GOT3 (cell line): Measurements from ENCODE around the gene TAF4.

Experiments
- DNase-seq: peaks from one replicate; lab custom pipeline; 2025; ENCODE audit warnings: mixed read lengths; lab: John Stamatoyannopoulos, UW

Gene TAF4

DNA sequence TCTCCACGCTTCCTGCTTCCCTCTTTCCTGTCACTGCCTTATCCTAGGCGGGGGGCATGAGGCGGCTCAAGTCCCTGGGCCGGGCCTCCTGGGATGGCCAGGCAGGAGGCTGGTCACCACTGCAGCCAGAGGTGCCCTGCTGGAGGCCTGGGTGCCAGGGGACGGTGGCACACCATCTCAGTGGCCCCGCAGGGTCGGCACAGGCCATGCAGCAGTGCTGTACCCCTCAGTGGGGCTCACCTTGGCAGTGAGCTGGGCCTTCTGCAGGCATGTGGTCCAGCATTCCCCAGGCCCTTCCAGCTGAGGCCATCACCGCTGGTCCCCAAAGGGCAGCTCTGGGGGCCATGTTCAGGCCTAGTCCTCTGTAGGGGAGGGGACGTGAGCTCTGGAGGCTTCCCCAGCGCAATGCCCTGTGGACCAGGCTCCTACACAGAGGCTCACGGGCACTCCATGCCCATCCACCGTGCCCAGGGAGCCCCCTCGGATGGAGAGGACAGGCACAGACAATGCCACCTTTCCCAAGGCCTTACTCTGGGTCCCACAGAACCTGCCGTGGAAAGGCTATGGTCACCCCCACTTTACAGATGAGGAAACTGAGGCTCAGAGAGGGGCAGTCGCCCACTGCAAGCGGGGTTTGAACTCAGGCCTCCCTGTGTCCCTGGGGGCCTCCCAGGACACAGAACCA, 123.8 kb downstream of the TAF4 start:
- no peak for DNase-seq

GRCh38 chr20:61940976-61941720, 124.5 kb downstream of the TAF4 start:
- no peak for DNase-seq

DNA sequence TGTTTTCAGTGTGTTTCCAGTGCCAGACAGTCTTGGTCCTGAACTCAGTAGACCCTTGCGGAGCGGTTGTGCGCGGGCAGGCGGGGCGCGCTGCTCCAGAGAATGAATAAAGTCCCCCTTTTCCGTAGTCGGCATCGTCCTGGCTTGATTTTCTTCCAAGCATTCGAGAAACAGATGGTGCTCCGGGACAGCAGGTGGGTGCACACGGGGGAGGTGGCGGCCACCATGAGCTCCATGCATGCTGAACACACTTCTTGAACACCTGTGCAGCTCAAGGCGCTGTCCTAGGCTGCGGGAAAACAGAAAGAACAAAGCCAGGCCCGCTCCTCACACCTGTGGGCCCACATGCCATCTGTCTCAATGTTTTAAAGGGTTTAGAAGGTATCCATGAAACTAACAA, 125.2 kb downstream of the TAF4 start:
- DNase-seq = no peak

GRCh38 chr20:61939691-61940360, 125.9 kb downstream of the TAF4 start:
- no peak for DNase-seq

DNA sequence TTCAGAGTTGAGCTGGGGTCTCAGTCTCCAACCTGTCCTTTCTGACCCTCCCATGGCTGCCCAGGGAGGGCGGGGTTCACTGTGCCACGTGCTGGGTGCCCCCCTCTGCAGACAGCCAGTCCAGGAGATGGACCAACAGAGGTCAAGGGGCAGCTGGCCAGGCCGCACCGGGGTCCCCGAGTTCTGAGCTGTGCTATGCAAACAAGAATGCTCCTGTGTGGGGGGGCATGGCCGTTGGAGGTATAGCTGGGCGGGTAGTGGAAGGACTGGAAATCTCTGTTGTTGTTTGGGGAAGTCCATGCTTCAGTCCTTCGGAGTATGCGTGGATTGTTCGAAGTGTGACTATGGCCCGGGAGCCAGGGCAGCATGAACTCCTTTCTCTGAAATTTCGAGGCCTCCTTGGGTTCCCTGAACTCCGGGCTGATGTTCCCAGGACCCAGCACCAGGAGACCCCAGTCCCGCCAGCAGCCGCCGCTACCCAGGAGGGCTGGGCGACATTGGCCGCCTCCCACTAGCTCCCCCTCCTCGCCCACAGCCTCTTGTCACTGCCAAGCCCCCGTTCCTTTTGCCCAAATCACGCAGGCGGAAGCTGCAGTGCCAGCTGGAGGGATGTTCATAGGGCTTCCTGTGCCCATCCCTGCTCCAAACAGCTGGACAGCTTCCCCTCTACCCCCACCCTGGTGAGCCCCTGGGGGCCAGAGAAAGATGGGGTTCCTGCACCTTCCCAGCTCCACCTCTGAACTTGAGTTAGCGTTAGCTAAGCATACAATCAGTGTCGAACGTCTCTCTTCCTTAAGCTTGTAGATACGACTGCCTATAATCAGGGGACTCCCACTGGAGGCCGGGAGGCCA, 126.6 kb downstream of the TAF4 start:
- DNase-seq = no peak

GRCh38 chr20:61937963-61938838, 127.5 kb downstream of the TAF4 start:
- no peak for DNase-seq

DNA sequence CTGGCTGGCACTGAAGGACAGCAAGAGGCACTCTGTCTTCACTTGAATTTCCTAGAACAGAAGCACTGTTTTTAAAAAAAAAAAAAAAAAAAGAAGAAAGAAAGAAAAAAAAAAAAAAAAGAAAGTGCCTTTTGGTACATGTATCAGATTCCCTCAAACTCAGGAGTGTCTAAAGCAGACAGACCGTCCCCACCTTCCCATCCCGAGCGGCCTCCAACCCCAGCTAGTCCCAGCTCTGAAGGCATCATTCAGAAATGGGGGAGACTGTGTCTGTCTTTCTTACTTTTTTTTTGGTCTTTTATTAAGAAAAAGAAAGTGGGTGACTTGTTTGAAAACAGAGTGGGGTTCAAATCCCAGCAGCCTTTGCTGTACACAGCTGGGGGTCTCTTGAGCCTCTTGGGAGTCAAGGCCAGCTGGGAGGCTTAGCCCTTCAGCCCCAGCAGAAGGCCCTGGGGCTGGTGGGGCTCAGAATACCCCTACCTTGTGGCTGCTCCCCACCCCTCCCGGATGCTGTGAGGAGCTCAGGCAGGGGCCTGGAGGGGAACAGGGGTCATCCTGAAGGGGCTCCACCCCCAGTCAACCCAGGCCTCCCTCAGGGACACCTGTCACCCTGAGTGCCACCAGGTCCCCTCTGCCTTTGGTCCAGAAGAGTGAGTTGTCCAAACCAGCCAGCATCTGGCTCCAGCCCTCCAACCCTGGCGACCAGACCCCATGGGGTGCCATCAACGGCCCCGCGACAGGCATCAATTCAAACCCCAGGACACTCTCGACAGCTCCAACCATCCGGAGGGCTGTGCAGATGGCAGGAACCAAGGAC, 128.3 kb downstream of the TAF4 start:
- no peak for DNase-seq

- DNase-seq = no peak
These were observed 129.0 kb downstream of the TAF4 start for GRCh38 chr20:61936701-61937131.

DNA sequence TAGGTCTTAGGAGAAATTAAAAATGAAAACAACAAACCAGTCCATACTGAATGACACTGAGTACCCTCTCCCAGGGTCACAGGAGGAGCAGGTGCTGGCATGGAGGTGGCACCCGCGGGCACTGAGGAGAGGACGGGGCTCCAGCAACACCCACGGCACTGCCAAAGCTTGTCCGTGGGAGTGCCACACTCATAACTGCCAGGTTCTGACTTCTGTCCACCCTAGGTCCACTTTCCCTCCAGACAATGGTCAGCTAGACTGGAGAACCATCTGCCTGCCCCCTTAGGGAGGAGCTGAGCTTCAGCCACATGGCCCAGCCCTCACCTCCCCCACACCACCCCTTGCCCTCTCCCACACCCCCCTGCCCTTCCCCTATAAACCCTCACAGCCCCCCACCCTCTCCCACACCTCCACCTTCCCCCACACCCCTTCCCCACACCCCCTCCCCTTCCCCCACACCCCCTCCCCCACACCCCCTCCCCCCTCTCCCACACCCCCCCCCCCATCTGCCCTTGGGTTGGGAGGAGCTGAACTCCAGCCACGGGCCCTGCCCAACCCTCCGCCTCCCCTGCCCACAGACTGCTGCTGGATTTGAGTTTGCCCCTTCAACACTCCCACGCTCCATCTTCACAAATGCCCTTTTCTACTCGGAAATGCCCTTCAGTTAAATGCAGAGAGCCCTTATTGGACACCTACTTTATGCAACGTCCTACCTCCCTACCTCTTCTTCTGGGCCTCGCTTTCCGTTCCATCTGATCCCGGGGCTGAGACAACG, 129.6 kb downstream of the TAF4 start:
- DNase-seq = no peak

GRCh38 chr20:61934716-61935530, 130.8 kb downstream of the TAF4 start:
- DNase-seq = no peak

DNA sequence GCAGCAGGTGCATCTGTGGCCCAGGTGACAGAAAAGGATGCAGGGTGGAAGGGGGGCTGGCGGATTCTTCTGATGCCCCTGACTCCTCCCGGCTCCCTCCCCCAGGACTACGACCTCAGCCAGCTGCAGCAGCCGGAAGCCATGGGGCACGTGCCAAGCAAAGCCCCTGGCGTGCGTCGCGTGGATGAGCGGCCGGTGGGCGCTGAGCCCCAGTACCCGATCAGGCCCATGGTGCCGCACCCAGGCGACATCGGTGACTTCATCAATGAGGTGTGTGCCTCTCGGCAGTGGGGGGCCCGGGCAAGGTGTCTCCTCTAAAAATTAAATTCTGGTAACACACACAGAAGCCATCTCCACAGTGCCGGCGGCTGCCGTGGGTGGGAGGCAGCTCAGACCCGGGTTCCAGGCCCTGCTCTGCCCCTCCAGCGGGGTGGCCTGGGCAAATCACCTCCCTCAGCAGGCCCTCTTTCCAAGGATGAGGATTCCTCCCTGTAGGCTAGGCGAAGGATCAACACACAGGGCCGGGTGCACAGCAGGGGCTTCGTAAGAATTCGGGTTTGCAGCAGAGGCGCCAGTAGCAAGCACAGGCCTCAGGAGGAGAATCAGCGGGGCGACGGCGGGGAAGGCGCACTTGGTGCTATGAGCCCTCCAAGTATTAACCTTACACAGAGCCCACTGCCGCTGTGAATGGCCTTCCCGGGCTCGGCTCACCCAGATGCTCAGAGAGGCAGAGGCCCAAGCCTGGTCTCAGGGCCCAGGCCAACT, 131.5 kb downstream of the TAF4 start:
- no peak for DNase-seq

GRCh38 chr20:61933481-61933950, 132.2 kb downstream of the TAF4 start:
- no peak for DNase-seq

GRCh38 chr20:61932711-61933480, 132.8 kb downstream of the TAF4 start:
- no peak for DNase-seq

GRCh38 chr20:61932199-61932592, 133.5 kb downstream of the TAF4 start:
- no peak for DNase-seq

DNA sequence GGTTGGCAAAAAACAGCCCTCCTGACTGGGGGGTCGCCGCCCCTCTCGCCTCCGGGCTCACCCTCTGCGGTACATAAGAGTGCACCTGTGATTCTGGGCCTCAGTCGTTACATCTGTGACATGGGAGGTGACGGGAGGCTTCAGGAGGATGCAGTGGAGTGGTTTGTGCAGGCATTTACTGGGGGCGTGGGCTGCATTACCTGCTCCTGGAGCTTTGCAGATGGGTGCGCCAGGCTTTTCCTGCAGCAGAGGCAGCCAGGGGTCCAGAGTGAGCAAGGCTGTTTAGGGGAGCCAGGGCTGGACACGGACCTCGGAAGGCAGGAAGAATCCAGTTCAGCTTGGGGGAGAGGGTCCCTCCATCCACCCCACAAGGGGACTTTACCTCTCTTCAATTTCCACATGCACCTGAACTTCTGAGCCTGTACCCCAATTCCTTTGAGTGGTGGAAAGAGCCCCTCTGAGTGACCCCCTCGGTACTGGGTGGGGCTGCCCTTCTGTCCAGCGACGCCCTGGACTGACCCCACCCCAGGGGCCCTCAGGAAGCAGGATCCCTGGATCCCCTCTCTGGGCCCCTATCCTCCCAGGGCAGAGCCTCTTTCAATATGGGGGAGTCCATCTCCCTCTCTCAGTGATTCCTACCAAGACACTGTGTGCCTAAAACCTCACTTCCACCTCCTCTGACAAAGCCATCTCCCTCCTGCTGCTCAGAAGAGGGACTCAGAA, 134.0 kb downstream of the TAF4 start:
- DNase-seq = no peak

DNA sequence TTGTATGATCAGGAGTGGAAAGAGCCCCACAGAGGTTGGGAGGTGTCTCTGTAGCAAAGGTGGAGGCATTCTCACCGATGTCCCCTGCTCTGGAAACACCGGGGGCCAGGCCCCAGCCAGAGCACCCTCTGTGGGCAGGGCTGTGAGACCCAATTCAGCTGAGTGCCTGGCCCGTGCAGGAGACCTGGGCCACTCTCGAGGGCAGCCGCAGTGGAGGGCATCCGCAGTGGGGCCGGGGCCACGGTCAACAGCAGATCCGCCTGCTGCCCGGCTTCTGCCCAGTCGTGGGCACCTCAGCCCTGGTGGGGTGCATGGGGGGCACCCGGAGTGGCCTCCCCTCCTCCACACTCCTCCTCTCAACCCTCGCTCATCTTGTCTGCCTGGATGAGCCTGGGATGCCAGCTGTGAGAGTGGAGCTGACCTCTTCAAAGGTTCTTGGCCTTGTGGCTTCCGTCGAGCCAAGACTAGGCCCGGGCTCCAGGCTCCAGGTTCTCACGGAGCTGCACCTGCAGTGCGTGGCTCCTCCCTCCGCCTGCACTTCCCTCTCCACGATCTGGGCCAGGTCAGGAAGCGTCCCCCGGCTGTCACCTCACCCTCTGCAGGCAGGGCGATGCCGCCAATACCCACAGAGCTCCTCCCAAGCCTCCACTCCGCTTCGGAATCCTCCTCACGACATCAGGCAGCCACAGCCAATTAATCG, 134.8 kb downstream of the TAF4 start:
- no peak for DNase-seq
